HG03520 (cell line): ENCODE measurements around the gene TMEM271.

Source experiments
- ATAC-seq: cut with Tn5 transposase; IDR thresholded peaks from one replicate; pipeline ENCODE4 v1.9.1; 2021; ENCODE audit warnings: mild to moderate bottlenecking, moderate library complexity; ENCODE audit not compliant: unreplicated experiment

TMEM271 gene

DNA sequence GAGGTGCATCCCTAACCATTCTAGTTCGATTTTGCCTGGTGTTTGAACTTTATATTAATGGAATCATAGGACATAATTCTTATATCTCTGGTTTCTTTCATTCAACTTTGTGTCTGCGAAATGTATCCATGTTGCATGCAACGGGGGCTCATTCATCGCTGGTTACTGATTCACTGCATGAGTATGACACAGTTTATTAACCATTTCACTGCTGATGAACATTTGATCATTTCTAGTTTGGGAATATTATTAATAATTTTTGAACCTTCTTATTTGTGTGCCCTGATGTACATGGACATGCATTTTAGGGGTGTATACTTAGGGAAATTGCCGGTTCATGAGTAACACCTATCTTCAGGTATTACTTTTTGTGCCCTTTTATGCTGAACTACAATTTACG lies 5.1 kb upstream of the TMEM271 start:
- no peak for ATAC-seq

DNA sequence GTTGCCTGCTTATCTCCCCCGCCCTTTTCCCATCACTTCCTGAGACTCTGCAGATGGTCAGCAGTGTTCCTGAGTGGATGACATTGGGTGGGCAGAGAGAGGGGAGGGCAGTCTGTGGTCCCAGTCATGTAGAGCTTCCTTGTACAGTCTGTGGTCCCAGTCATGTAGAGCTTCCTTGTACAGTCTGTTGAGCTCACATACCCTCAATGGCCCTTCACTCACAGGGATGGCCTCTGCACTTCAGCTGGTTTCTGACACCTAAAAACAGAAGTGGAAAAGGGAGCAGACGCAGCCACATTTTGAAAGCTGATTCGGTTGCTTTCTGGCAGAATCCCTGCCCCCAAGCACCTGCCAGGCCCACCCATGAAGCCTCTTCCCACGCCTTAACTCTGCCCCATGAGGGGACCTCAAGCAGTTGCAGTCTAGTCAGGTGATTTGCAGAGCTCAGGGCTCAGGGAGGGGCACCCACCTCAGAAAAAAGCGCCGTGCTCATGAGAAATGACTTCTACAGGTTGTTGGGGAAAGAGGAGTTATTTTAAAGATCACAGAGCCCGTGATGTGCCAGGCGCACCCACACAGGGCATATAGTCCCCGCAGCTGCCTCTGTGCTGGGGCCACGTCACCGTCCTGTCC lies 3.6 kb upstream of the TMEM271 start:
- ATAC-seq, result no peak

GRCh38 chr4:578451-579443 lies 2.7 kb upstream of the TMEM271 start:
- ATAC-seq, result no peak

- no peak for ATAC-seq
Observed at GRCh38 chr4:577499-578450, 1.7 kb upstream of the TMEM271 start.

DNA sequence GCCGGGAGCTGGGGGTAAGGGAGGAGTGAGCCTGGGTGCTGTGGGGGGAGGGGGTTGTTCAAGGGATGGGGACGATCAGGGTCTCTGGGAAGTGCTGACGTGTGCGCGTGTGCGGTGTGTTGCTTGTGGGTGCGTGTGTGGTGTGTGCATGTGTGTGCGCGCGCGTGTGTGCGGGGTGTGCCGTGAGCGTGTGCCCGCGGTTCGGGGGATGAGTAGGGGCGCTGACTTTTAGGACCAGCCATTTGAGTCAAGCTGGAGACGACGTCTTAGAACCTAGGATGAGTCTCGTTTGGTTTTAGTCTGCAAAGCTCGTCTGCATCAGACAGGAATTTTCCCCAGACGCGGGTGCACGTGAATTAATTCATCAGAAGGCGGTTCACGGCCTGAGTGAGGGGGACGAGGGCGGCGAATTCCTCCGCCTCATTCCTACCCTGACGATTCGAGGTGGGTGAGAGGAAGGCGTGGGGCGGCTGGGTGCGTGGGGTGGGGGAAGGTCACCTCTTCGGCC lies 950 bp upstream of the TMEM271 start:
- no peak for ATAC-seq

DNA sequence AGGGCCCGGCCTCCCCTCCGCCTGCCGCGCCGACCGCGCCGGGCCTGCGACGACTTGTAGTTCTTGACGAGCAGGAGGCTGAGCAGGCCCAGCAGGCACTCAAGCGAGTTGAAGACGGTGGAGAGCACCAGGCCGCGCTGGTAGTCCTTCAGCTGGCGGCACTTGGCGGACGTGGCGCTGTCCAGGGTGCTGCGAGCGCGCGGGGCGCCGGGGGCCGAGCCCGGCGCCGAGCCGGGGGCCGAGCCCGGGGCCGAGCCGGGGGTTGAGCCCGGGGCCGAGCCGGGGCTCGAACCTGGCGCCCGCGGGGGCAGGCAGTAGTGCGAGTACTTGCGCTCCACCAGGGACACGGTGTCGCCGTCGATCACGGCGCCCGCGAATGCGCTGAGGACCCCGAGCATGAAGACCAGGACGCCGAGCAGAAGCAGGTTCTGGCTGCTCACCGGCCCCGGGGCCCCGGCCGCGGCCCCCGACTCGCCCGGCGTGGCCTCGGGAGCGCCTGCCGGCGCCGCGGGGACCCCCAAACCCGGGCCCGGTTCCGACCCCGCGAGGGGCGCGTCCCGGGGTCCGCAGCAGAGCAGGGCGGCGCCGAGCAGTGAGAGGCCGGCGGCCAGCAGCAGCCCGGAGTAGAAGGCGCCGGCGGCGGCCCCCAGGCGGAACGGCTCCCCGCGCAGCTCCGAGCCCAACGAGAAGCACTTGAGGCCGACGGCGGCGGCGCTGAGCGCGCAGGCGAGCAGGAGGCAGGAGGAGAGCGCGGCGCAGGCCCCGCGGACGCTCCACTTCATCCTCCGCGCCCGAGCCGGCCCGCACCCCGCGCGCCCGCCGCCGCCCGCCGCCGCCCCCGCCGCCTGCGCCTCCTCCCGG lies 584 bp downstream of the TMEM271 start:
- no peak for ATAC-seq

GRCh38 chr4:574346-575161 lies 1.5 kb downstream of the TMEM271 start:
- ATAC-seq, result no peak

DNA sequence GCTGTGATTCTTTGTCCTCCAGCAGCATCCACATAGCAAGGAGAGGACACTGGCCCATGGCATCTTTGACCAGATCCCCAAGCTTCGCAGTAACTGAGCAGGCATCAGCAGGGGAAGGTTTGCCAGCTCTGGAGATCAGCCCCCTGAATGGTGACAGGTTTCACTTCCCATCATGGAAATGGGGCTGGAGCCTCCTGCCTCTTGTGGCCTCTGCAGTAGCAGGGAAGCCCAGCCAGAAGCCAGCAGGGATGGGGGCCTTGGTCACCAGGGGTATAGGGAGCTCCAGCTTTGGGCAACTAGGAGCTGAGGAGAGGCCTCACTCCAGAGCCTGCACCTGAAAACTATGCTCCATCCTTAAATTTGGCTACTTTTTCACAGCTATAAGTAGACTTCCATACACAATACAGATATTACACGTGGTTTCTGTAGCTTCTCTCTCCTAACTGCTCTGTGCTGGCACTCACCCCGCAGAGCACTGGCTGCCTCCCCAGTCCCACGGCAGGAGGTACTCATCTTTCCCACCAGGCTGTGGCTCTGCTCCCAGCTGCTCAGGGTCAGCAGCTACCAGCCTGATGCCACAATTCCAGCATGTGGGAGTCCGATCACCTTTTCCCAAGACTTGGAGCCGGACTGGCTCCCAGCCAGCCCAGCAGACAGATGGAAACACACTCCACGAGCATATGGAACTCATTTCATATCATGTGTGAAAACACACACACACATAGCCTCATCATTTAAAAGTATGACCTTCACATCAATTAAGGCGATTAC lies 2.8 kb downstream of the TMEM271 start:
- ATAC-seq, result no peak

GRCh38 chr4:572594-572993 lies 3.5 kb downstream of the TMEM271 start:
- ATAC-seq, result no peak

- no peak for ATAC-seq
Observed at GRCh38 chr4:571838-572572, 4.1 kb downstream of the TMEM271 start.

GRCh38 chr4:570754-571153 lies 5.3 kb downstream of the TMEM271 start:
- no peak for ATAC-seq

GRCh38 chr4:569958-570667 lies 6.0 kb downstream of the TMEM271 start:
- no peak for ATAC-seq

- ATAC-seq, result no peak
Observed at GRCh38 chr4:568962-569361, 7.1 kb downstream of the TMEM271 start.

DNA sequence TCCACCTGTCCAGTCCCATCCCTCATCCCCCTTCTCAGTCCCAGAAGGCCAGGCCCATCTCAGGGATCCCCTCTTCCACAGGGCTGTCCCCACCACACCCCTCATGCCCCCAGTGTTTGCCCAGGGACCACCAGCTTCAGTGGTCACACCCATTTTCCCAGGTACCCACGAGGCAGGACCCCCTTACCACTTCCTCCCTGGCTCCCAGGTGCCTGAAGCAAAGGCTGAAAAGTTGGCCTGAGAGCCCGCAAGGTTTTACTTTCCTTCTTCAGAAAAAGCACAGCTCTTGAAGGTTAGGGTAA lies 7.8 kb downstream of the TMEM271 start:
- ATAC-seq, result no peak

DNA sequence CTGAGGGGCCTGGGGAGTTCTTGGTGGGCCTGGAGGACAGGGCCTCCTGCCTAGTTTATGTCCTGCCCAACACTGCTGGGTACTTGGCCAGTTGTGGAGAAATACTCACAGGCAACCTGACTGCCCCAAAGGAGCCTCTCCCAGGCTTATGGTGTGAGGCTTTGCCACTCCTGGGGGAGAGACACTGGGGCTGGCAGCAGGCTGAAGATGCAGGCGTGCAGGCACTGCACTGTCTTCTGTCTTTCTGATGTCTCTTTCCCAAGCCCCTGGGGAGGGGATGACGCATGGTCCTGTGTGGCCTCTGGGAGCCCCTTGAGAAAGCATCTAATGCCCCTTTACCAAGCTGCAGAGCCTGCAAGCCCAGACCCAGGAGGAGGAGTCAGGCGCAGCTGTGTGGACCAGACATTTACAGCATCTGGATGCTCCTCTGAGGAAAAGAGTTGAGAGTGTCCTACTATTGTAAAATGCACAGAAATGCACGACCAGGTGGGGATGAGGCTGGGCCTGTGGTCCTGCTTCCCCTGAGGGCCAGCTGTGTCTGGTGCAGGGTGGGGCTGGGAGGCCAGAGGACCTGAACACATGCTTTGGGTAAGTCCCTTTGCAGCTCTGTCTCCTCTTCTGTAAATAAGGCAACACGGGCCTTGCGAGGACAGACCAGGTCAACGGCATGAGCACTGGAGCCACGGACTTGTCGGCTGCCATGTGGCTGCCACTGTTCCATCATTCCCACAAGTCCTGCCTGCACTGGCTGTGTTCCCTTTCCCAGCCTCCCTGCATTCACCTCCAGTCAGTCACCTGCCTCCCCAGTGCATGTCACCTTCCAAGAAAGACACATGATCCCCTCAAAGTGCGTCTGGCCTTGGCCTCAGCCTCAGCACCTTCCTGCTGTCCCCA lies 8.4 kb downstream of the TMEM271 start:
- ATAC-seq, result no peak
